GM12891 (cell line): Measurements from ENCODE around the gene GNB1.

Experiments used
- DNase-seq: peaks from one replicate; pipeline ENCODE4 v3.0.0; 2011; ENCODE audit warnings: low spot score; ENCODE audit not compliant: insufficient read length
- FAIRE-seq: peaks from 2 replicates; lab custom pipeline; 2011; peaks lifted over from hg19 to GRCh38; lab: Jason Lieb, UNC
- PAX5 ChIP-seq: IDR thresholded peaks from 2 replicates; pipeline ENCODE4 v1.6.1; 2011; ENCODE audit warnings: low read length, moderate library complexity, mild to moderate bottlenecking; ENCODE audit not compliant: insufficient read depth, severe bottlenecking
- POLR2A ChIP-seq: IDR thresholded peaks from 2 replicates; pipeline ENCODE4 v1.6.1; 2011; ENCODE audit warnings: low read depth, low read length, control low read depth
- POLR2AphosphoS5 ChIP-seq: IDR thresholded peaks from 2 replicates; pipeline ENCODE4 v1.6.1; 2011; ENCODE audit warnings: low read depth, low read length, control low read depth
- POU2F2 ChIP-seq: IDR thresholded peaks from 2 replicates; pipeline ENCODE4 v1.6.1; 2011; ENCODE audit warnings: low read depth, mild to moderate bottlenecking, control low read depth, low read length, moderate library complexity
- SPI1 ChIP-seq: IDR thresholded peaks from 2 replicates; pipeline ENCODE4 v1.6.1; 2011; ENCODE audit warnings: low read depth, low read length, control low read depth
- TAF1 ChIP-seq: IDR thresholded peaks from 2 replicates; pipeline ENCODE4 v1.6.1; 2011; ENCODE audit warnings: low read depth, low read length, control low read depth

The GNB1 gene

DNA sequence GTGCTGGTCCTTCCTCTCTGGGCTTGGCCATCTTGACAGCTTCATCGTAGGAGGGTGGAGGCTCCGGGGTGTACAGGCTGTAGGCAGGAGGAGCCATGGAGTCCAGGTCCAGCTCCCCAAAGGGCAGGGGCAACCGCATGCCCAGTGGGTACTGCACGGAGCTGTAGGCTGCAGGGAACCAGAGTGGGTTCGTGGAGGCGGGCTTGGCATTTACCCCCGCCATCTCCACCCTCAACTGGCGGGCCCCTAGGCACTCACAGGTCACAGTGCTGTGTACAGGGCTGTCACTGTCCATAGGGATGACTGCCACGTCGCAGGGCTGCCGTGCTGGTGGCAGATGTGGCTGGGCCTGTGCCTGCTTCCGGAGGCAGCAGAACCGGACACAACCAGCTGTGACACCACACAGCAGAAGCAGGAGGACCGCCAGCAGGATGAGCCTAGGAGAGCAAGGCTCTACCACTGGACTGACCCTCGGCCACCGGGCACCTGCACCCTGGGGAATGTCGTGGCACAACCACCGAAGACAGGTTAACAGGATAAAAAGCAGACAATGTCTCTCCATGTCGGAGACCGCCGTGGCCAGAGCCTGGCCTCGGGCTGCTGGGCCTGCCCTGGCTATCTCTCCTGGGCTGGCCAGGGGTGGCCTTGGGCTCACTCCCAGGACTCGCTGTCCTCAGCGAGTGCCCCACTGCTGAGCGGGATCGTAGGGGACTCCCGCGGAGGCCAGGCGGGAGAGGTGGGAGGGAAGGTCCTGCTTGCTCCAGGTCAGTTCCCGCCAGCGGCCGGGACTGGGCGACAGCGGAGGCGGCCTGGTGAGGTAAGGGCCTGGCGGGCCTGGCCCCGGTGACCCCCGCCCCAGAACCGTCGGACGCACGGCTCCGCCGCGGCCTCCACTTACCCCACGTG lies 27.4 kb upstream of the GNB1 start:
- FAIRE-seq: no peak
- no peak for TF ChIP-seq POLR2A
- no peak for TF ChIP-seq POU2F2
- TF ChIP-seq TAF1: no peak
- no peak for DNase-seq

DNA sequence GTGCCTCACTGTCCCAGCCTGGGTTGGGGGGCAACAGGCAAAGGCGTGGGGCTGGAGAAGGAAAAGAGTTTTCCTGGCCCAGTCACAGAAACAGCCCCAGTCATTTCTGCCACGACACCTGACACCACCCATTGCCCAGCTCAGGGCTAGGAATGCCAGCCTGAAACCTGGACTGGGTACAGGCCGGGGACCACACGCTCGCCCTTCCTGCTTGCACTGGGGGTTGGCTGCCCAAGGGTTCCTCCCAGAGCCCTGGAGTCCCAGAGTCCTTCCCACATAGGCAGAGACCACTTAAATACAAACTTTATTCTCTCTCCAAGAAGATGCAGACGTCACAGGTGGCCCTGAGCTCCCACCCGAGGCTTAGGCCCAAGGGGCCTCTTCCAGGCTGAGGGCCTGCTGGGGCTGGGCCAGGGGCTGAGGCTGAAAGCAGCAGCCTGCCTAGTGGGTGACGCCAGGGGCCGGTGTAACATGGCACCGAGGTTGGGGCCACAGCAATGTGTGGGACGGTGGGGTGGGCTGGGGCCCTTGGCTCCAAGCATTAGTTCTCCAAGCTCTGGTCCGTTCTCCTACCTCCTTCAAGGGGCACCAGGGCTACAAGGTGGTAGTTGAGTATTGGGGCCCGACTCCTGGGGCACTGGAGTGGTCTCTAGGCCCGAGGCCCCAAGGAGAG lies 26.6 kb upstream of the GNB1 start:
- no peak for TF ChIP-seq POLR2AphosphoS5
- no peak for TF ChIP-seq POLR2A
- no peak for TF ChIP-seq SPI1
- TF ChIP-seq TAF1: no peak
- TF ChIP-seq POU2F2: no peak
- TF ChIP-seq PAX5: no peak
- no peak for DNase-seq
- FAIRE-seq: no peak

DNA sequence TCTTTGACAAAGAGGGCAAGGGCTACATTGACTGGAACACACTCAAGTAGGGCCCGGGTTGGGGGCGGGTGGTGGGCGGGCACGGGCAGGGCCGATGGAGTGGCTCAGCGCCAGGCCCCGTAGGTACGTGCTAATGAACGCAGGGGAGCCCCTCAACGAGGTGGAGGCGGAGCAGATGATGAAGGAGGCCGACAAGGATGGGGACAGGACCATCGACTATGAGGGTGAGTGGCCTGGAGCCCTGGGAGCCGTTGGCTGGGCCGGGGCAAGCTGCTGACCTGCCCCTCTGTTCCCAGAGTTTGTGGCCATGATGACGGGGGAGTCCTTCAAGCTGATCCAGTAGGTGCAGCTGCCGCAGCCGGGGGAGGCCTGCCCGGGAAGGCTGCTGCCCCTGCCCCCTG lies 26.0 kb upstream of the GNB1 start:
- no peak for DNase-seq
- no peak for FAIRE-seq
- no peak for TF ChIP-seq POLR2AphosphoS5
- no peak for TF ChIP-seq TAF1
- no peak for TF ChIP-seq PAX5
- no peak for TF ChIP-seq SPI1
- TF ChIP-seq POLR2A: no peak
- TF ChIP-seq POU2F2: no peak

DNA sequence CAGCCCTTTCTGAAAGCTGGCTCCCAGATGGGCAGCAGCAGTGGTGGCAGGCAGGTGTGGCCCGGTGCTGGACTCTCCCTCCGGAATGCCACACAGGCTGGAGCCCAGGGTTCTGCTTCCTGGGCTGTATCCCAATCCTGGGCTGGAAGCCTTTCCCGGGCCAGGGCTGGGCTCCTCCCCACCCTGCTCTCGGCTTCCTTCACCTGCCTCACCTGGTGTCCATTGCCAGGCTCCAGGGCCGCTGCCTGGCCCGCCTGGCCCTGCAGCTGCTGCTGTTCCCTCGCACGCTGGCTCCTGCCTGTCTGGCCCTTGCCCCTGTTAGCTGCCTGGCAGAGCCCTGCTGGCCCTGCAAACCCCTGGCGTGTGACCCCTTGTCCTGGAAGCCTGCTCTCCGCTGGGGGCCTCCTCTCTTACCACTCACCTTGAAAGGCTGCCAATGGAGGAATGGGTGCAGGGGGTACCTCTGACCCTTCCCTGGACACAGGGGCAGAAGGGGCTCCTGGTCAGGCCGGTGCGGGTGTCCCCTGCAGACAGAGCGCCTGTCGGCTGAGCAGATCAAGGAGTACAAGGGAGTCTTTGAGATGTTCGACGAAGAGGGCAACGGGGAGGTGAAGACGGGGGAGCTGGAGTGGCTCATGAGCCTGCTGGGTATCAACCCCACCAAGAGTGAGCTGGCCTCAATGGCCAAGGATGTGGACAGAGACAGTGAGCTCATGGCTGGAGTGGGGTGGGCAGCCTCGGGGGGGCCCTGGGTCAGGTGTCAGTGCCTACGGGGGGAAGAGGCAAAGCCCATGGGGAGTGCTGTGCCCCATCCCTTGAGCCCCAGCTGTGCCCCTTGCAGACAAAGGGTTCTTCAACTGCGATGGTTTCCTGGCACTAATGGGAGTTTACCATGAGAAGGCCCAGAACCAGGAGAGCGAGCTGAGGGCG lies 25.3 kb upstream of the GNB1 start:
- no peak for FAIRE-seq
- no peak for DNase-seq
- TF ChIP-seq POU2F2 (no peak), POLR2A (no peak), TAF1 (no peak), SPI1 (no peak), PAX5 (no peak), POLR2AphosphoS5 (no peak)

DNA sequence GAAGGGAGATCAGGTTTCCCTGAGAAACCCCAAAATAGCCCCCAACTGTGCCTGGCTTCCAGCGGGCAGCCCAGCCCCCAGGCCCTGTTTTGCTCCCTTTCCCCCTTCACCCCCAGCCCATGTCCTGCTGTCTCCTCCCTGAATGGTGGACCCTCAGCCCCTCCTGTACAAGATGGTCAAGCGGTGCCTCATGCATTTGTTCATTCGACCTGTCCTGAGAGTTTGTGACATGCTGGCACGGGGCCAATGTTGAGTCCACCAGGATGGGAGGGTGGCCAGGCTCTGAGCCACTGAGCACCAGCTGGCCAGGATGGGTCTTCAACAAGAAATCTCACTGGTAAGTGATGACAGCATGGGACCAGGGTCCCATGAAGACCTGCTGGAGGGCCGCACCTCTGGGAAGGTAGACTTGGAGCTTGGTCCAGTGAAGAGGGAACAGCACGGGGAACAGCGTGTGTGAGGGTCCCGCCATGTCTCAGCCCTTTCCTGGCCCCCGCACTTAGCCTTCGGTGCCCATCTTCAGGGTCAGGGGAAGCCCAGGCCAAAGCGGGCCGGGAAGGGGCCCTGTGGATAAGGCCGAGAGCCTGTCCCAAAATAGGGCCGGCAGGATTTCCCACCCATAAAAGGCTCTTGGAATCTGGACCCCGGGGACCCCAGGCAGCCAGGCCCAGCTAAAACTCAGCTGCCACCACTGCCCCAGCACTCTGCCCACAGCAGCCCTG lies 24.2 kb upstream of the GNB1 start, which contains the start of gene CALML6:
CALML6 (plus strand) TSS at position 290 of the 722 bp plus-strand sequence; CDS start at position 311, 21 bp downstream.
- no peak for FAIRE-seq
- no peak for TF ChIP-seq POLR2A
- TF ChIP-seq POLR2AphosphoS5: no peak
- no peak for TF ChIP-seq TAF1
- TF ChIP-seq POU2F2: no peak
- no peak for TF ChIP-seq SPI1
- TF ChIP-seq PAX5: no peak
- DNase-seq: no peak

DNA sequence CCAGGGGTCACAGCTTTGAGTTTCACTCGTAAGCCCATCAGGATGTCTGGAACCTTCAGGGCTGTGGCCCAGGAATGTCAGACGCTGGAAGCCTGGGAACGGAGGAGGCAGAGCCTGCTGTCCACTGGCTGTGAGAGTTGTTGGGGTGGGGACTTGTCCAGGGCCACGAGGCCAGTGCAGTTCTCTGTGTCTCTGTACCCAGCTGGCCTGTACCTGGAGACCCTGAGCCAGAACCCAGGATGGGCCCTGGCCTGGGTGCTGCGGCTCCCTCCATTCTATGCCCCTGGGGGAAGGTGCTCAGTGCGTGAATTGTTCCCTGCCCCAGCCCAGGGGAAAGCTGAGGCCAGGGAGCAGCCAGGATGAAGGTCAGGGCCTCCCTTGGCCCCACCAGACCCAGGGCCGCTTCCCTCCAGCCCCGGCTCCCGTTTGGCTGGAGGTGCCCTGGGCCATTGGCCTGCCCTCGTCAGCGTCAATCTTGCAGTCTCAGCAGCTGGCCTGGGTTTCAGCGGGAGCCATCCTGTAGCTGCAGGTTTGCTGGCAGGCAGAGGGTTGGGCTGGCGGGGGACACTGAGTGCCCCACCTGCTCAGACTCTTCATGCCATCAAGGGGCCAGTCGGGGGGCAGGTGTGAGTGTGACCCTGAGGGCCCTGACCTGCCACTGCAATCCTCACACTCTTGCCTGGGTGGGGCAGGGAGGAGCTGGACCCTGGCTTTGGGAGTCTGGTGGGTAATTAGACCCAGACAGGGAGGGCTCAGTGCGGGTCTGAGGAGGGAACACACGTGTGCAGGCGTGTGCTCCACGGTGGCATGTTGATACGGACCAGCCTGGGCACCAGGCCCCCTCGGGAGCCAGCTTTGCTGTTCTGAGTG lies 23.4 kb upstream of the GNB1 start:
- TF ChIP-seq POU2F2 (no peak), POLR2AphosphoS5 (no peak), SPI1 (no peak), POLR2A (no peak), TAF1 (no peak), PAX5 (no peak)
- FAIRE-seq: no peak
- DNase-seq: no peak

DNA sequence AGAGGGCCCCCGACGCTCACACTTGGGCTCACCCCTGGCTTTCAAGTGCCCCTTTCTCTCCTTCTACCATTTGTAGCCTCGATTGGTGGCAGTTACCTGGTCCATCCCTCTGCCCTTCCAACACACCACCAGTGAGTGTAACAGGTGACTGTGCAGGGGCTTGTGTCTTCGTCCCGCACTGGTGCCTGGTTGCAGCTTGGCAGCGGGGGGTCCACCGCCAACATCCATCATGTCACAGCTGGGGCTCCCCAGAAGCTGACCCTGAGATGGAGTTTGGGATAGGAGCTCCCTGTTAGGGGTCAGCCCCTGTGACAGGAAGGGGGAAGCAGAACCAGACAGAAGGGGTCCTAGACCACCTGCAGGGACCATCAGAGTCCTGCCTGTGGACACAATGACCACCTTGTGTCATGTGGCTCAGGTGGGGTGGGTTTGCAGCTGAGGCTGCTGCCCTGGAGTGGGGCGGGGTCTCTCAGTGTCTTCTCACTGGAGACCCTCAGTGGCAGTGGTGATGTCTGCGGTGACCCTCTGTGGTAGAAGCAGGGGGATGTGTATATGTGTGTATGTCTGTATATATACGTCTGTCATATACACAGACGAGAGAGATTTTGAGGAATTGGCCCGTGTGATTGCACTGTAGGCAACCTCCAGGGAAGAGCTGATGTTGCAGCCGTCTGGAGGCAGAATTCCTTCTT lies 20.6 kb upstream of the GNB1 start:
- no peak for DNase-seq
- TF ChIP-seq TAF1: no peak
- TF ChIP-seq PAX5: no peak
- no peak for TF ChIP-seq SPI1
- TF ChIP-seq POLR2A: no peak
- TF ChIP-seq POU2F2: no peak
- no peak for FAIRE-seq
